Endothelial cell of umbilical vein (primary cell): Measurements from ENCODE around the gene CREM.

Experiments
- EZH2 ChIP-seq: IDR thresholded peaks from 2 replicates; pipeline ENCODE4 v1.6.1; 2012; ENCODE audit warnings: borderline replicate concordance, low read depth, mild to moderate bottlenecking, moderate library complexity, low read length, inconsistent platforms; ENCODE audit not compliant: severe bottlenecking
- GATA2 ChIP-seq: IDR thresholded peaks from 2 replicates; pipeline ENCODE4 v1.7.0; 2011; ENCODE audit warnings: low read depth, mild to moderate bottlenecking, moderate library complexity, mixed read lengths, low read length; ENCODE audit not compliant: insufficient read length, insufficient read depth
- JUN ChIP-seq: IDR thresholded peaks from 2 replicates; pipeline ENCODE4 v1.6.1; 2011; ENCODE audit warnings: borderline replicate concordance, low read depth; ENCODE audit not compliant: insufficient read length, insufficient read depth
- POLR2A ChIP-seq: IDR thresholded peaks from 2 replicates; pipeline ENCODE4 v1.6.1; 2012; ENCODE audit warnings: low read depth, mild to moderate bottlenecking, control low read depth, low read length
- POLR2AphosphoS5 ChIP-seq: IDR thresholded peaks from 2 replicates; pipeline ENCODE4 v1.6.1; 2012; ENCODE audit warnings: low read depth, mild to moderate bottlenecking, control low read depth, low read length, moderate library complexity; ENCODE audit not compliant: insufficient read depth
- TF ChIP-seq, protein P1 (sequence below), 2 donors: IDR thresholded peaks; 1 replicate in 1 of 2; 2 replicates in 1 of 2; pipeline ENCODE4 v1.5.1; 2011; ENCODE audit warnings: low read length in 2 of 2, mild to moderate bottlenecking in 2 of 2, moderate library complexity in 2 of 2, control low read depth in 1 of 2, inconsistent platforms in 1 of 2, low read depth in 1 of 2; ENCODE audit not compliant: insufficient read depth in 1 of 2; ENCODE audit errors: extremely low read depth in 1 of 2

DNA sequence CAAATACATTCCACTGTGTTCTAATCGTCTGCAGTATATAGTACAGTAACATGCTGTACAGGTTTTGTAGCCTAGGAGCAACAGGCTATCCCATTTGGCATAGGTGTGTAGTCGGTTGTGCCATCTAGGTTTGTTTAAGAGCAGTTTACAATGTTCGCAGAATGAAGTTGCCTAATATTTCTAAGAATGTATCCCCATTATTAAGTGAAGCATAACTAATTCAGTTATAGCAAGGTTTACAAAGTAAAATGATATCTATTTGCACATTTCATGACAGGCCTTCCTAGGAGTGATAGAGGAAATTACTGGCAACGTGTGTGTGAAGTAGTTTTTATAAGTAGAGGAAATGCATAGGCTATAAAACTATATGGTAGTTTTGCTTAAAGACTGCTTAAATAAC, 4.0 kb downstream of the CREM start:
- TF ChIP-seq POLR2A, result no peak
- TF ChIP-seq, protein P1, sequence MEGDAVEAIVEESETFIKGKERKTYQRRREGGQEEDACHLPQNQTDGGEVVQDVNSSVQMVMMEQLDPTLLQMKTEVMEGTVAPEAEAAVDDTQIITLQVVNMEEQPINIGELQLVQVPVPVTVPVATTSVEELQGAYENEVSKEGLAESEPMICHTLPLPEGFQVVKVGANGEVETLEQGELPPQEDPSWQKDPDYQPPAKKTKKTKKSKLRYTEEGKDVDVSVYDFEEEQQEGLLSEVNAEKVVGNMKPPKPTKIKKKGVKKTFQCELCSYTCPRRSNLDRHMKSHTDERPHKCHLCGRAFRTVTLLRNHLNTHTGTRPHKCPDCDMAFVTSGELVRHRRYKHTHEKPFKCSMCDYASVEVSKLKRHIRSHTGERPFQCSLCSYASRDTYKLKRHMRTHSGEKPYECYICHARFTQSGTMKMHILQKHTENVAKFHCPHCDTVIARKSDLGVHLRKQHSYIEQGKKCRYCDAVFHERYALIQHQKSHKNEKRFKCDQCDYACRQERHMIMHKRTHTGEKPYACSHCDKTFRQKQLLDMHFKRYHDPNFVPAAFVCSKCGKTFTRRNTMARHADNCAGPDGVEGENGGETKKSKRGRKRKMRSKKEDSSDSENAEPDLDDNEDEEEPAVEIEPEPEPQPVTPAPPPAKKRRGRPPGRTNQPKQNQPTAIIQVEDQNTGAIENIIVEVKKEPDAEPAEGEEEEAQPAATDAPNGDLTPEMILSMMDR (IDR thresholded peaks at IDR 0.05; ENCODE audit: extremely low read depth in 1 of 2, insufficient read depth in 1 of 2, low read depth in 1 of 2, low read length in 2 of 2), result no peak
- no peak for TF ChIP-seq POLR2AphosphoS5
- no peak for TF ChIP-seq EZH2
- TF ChIP-seq JUN, result no peak
- no peak for TF ChIP-seq GATA2
